ENCODE data around the gene KCNH1. TPM values are rescaled to one million over a fixed set of nuclear protein-coding genes. Genes with fewer than 3 reads are reported as not detected.

KCNH1 gene
- total RNA-seq, 1 donor from 2014 or later: 2.4 TPM

GRCh38 chr1:210817385-210818275 lies 316.3 kb downstream of the KCNH1 start:
- H3K36me3 Mint-ChIP-seq: no peaks in the 10 kb centered on the region
- no peak overlapping the region for H3K27ac Mint-ChIP-seq
- peaks cover 6% of the 10 kb centered on the region for H3K9me3 Mint-ChIP-seq
- no peaks in the 10 kb centered on the region for H3K4me1 Mint-ChIP-seq (ENCODE audit: unreplicated experiment)
- no peak for DNase-seq (ENCODE audit: extremely low spot score, unreplicated experiment)
- no peaks in the 10 kb centered on the region for H3K27me3 Mint-ChIP-seq
- H3K4me3 Mint-ChIP-seq: no peak overlapping the region
- TF ChIP-seq CTCF (conservative IDR thresholded peaks at IDR 0.05): no peak

DNA sequence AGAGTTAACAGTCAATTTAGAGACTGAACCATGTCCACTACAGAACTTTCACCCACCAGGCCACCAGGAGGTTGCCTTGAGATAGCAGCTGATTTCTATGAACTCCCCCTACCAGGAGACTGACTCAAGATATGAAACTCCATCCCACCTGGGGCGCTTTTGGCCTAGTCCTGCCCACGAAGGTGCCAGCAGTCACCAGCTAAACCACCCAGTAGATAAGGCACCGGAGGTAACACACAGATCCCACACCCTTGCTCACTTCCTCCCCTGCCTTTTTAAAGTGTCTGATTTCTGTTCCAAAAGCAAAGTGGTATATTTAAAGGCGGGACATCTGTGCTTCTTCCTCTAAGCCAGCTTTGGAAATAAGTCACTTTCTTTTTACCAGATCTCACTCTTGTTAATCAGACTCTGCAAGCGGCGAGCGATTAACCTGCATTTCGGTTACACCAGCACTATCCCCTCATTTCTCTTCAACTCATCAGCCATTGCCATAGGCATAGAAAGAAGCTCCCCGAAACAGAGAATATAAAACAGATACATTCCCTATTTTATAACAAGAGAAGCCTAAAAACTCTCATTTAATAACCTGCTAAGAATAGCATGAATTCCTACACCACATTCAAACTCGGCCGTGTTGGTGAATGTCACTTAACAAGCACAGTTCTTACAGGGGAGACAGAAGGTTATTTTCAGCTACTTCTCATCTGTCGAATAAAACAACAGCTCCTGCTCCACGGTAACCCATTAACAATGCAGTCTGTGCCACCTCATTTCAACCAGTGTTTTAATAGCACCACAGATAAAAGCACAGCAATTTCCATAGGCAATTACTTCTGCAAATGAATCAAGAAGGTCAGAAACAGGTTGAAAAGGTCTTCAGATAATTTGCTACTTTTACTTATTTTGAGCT lies 318.1 kb downstream of the KCNH1 start:
- no peak for TF ChIP-seq CTCF (conservative IDR thresholded peaks at IDR 0.05)
- no peak overlapping the region for H3K27ac Mint-ChIP-seq
- H3K27me3 Mint-ChIP-seq: peaks cover 4% of the 10 kb centered on the region
- no peaks in the 10 kb centered on the region for H3K4me1 Mint-ChIP-seq (ENCODE audit: unreplicated experiment)
- no peaks in the 10 kb centered on the region for H3K36me3 Mint-ChIP-seq
- DNase-seq (ENCODE audit: extremely low spot score, unreplicated experiment): no peak
- no peak overlapping the region for H3K4me3 Mint-ChIP-seq
- peaks cover 6% of the 10 kb centered on the region for H3K9me3 Mint-ChIP-seq

DNA sequence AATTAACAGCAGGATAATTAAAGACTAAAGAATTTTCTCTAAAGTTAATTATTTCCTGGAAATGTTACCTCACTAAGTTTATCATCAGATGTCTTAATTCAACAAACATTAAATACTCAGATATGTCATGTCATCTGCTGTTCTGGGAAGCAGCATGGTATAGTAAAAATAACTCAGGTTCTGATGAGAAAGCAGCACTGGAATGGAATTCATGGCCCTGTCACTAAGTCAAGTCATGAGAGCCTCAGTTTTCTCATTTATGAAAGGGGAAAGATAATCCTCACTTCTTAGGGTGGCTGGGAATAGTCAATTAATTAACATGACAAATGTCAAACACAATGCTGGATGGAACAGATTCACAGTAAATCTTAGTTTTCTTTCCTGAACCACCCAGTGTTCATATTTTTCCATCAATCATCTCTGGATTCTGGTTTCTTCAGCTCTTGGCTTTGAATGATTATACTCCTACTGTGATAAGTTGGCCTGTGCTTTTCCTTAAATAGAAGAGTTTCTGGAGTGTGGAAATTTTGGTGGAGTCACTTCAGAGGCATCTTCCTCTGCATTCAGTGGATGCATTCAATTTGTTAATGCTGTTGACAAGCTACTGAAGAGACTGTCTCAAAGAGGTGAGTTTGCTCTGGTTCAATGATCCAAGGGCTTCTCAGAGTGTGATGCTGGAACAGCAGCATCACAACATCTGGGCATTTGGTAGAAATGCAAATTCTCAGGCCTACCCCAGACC lies 319.4 kb downstream of the KCNH1 start:
- Mint-ChIP-seq H3K27me3 (peaks cover 4% of the 10 kb centered on the region), H3K27ac (no peak overlapping the region), H3K9me3 (peaks cover 6% of the 10 kb centered on the region), H3K4me1 (ENCODE audit: unreplicated experiment) (no peaks in the 10 kb centered on the region), H3K36me3 (no peaks in the 10 kb centered on the region), H3K4me3 (no peak overlapping the region)
- no peak for TF ChIP-seq CTCF (conservative IDR thresholded peaks at IDR 0.05)
- DNase-seq (ENCODE audit: extremely low spot score, unreplicated experiment): no peak

DNA sequence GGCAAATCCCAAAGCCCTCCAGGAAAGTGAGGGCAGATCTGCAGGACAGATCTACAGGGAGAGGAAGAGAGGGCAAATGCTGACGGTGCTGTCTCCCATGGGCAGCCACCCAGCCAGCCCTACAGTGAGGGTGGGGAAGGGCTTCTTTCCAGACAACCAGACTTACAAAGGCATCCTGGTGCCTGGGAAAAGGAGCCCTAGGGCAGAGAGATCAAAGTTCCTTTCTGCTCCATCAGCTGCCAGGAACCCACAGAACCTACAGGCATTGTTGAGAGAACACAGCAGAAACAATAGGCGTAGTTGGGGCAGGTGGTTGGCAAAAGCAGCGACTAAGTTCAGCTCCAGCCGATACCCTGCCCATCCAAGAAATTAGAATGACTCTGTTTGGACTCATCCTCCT lies 332.4 kb downstream of the KCNH1 start:
- no peak for DNase-seq (ENCODE audit: extremely low spot score, unreplicated experiment)
- H3K4me3 Mint-ChIP-seq: no peak overlapping the region
- no peaks in the 10 kb centered on the region for H3K4me1 Mint-ChIP-seq (ENCODE audit: unreplicated experiment)
- H3K36me3 Mint-ChIP-seq: no peaks in the 10 kb centered on the region
- H3K9me3 Mint-ChIP-seq: no peaks in the 10 kb centered on the region
- TF ChIP-seq CTCF (conservative IDR thresholded peaks at IDR 0.05): no peak
- H3K27me3 Mint-ChIP-seq: no peaks in the 10 kb centered on the region
- H3K27ac Mint-ChIP-seq: no peak overlapping the region

- Mint-ChIP-seq H3K4me1 (ENCODE audit: unreplicated experiment) (no peaks in the 10 kb centered on the region), H3K36me3 (no peaks in the 10 kb centered on the region), H3K27ac (no peak overlapping the region), H3K27me3 (no peaks in the 10 kb centered on the region), H3K4me3 (no peak overlapping the region), H3K9me3 (no peaks in the 10 kb centered on the region)
- TF ChIP-seq CTCF (conservative IDR thresholded peaks at IDR 0.05): no peak
- no peak for DNase-seq (ENCODE audit: extremely low spot score, unreplicated experiment)
These were observed 333.2 kb downstream of the KCNH1 start for GRCh38 chr1:210800756-210801155.

Measured in type B pancreatic cell (in vitro differentiated cells).